GM04504 (cell line): ENCODE measurements around the gene NCF1.
"Not testable (repeated sequence)": the region's sequence is repeated elsewhere in the genome, so short reads cannot be mapped to it uniquely, and the experiment has no call there.

Experiments used
- DNase-seq: peaks from one replicate; pipeline ENCODE4 v3.0.0-alpha.2; 2012; ENCODE audit warnings: low read depth

Gene NCF1

DNA sequence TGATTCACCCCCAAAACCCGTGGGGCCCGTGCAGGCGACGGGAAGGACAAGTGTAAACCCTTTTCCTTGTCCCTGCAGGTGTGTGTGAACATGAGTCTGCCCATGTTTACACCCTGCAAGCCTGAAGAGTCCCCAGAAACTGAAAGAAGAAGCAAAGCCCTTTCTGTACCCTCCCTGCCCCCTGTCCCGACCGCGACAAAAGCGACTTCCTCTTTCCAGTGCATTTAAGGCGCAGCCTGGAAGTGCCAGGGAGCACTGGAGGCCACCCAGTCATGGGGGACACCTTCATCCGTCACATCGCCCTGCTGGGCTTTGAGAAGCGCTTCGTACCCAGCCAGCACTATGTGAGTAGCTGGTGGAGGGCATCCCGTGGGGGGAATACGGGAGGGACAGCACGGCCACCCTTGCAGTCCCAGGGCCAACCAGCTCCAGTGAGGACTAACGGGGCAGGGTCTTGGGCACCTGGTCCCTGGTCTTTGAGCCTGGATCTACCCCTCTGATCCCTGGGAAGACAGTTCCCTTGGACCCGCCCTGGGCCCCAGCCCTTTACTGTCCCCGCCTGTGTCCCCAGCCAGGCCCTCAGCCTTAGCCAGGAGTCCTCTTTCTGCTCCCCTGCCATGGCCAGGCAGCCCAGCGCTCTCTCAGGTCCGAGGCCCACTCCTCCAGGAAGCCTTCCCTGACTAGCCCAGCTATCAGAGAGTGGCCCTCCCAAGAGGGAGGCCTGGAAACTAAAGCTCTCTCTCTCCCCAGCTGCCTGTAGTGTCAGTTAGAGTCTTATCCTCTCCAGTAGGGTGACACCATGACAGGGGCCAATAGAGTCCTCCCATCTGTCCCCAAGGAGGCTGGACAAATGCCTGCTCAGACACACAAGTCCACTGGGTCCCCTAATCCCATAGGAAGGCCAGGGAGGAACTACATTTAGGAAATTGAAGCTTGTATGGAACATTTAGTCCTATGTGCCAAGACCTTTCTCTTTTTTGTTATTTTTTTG lies at the start of gene NCF1:
NCF1 (plus strand) TSS at position 252 of the 991 bp plus-strand sequence; CDS start at position 273, 21 bp downstream.
- not testable (repeated sequence) for DNase-seq

DNA sequence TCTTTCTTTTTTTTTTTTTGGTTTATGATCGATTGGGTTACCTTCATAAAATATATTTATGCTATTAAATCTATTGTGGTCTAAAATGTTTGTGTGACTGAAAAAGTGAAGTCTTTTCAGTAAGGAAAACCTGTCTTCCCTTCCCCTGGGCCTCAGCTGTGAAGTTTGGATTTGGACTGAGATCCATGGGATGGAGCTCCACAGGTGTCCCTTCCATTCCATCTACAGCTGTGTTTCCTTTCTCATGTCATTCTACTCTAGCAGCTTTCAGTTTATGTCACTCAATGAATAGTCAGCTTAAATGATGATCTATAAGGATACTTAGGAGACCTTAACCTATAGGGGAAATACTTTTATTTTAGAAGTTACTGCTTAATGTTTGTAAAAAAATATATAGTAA lies 48.0 kb upstream of the NCF1 start:
- DNase-seq: no peak

DNA sequence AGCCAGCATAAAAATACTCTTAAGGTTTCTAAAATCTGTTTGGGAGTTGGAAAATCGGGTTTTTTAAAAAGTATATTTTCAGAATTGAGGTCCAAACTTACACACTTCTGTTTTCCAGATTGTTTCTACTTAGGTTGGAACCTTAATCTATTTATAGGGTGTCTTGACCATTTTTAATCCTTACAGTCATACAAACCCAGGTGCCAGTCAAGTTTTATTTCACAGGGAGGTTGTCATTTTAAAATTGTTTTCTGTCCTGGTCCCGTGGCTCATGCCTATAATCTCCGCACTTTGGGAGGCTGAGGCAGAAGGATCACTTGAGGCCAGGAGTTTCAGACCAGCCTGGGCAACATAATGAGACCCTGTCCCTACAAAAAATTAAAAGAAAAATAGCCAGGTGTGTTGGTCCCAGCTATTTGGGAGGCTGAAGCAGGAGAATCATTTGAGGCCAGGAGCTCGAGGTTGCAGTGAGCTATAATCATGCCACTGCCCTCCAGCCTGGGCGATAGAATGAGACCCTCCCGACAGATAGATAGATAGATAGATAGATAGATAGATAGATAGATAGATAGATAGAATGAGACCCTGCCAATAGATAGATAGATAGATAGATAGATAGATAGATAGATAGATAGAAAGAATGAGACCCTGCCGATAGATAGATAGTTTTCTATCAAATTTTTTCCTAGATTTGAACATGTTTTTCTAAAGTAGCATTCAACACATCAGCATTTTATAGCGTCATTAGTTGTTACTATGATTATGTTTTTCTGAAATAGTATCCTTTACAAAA lies 47.3 kb upstream of the NCF1 start:
- DNase-seq: no peak

DNA sequence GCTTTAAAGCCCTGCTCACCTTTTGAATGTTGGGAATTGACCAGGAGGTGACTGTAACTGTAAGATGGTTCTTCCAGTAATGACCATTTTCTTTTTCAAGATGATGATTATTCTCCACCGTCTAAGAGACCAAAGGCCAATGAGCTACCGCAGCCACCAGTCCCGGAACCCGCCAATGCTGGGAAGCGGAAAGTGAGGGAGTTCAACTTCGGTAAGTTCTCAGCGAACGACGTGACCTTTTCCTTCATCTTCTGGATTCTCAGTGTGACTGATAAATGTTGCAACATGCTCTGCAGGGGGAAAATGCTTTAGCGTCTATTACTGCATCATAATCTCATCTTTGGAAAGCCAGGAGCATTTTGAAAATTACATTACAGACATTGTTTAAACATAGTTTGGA lies 45.1 kb upstream of the NCF1 start:
- DNase-seq: not testable (repeated sequence)

DNA sequence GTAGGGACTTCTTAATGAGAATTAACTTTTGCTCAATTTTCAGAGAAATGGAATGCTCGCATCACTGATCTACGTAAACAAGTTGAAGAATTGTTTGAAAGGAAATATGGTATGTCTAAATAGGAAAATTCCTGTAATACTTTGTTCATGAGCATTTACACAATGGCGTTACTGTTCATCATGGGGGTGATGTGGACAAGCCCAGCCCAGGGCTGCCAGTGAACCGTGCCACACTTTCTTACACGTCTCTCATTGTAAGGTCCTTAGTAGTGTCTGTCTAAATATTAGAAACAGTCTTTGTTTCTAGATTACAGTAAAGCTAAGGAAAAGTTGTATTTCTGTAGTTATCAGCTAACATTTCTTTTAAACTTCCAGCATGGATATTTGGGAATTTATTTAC lies 43.6 kb upstream of the NCF1 start:
- not testable (repeated sequence) for DNase-seq

DNA sequence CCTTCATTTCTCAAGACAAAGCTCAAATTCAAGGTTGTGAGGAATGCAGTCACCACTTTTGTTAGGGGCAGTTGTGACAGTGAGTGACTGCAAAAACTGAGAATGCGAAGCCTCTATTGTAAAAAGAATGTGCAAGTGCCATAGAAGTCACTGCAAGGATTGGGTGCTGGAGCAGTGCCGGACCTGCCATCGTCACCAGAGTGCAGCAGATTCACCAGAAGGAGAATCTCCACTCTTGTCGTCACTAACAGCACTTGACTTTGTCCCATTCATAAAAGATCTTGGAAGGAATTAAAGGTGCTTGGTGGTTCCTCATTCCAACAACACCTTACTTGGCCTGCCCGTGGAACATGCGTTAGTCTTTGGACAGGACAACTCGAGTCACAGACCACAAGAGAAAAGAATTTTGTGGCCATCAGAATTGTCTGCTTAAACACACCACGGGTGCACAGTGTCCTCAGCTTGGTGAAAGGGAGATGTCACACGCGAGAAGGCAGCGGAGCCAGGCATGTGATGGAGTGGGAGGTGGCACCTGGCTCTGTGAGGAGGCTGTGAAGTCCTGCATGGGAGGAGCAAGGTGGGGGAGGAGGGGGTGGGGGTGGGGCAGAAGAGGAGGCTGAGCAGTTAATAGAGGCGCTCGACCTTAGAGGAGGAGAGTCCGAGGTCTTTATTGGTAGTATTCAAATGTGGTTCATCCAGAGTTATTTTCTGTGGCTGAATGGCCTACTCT lies 33.7 kb upstream of the NCF1 start:
- not testable (repeated sequence) for DNase-seq

DNA sequence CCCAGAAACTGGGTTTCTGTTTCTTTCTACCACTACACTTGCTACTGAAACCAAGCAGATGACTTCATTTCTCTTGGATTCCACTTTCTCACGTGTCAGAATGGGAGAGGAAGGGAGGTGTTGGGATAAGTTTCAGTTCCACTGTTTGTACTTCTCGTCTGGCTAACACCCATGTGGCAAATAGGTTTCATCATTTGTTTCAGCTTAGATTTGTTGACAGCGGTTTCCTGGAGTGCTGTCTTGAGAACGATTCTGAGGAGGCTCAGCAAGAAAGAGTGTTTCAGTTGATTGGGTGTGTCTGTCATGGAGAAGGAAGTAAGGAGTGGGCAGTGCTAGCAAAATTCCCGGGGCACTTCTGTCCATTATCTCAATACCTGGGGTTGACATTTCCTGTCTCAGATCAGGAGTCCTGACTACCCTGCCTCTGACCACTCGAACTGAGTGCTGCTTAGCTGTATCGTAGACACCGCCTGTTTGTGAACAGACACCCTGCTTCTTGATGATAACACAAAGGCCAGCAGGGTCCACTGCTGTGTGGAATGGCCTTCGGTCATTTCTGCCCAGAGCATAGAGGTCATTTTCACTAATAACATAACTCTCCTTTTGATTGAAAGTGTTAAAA lies 29.8 kb upstream of the NCF1 start:
- not testable (repeated sequence) for DNase-seq

DNA sequence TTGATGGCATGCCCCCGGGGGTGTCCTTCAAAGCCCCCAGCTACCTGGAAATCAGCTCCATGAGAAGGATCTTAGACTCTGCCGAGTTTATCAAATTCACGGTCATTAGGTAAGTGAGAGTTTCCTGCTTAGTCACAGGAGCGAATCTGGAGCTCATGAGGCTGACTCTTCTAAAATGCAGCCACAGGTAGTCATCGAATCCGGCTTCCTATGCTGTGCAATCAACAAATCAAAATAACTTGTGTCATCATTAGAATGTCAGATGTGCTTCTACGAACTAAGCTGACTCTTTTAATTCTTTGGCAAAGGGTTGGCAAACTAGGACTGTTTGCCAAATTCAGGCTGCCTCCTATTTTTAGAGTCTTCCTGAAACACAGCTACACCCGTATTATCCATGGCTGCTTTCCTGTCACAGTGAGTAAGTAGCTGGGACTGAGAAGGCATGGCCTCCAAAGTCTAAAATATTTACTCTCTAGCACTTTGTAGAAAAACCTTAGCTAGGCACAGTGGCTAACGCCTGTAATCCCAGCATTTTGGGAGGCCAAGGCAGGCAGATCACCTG lies 19.8 kb upstream of the NCF1 start:
- not testable (repeated sequence) for DNase-seq

DNA sequence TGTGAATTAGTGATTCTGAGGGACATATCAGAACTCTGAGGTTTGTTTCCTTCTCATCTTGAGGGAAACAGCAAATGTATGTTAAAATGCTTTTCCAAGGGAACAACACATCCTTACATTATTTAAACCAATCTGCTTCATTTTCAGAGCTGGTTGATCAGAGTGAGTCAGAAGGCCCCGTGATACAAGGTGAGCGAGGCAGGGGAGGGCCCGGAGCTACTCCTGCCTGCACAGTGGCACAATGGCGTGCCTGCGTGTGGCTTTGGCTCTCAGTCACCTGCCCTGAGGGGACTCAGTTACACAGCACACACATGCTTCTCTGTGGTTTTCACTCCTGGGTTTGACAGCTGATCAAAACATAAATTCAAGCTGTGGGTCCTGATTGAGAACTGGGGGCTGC lies 17.1 kb upstream of the NCF1 start:
- DNase-seq: not testable (repeated sequence)

DNA sequence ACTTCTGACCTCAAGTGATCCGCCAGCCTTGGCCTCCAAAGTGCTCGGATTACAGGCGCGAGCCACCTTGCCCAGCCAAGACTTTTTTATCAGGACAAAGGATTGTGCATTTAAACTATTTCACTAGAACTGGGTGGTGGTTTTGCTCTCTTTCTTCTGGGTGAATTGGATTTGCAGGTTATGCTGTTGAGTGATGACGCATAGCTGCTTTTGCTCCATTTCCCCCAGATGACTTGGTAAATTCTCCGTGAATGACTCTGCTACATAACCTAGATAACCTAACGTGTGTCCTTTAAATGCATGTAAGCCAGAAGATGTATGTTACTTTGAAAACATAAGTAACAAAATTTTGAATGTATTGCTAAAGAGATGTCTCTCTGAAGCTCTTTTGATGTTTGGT lies 15.5 kb upstream of the NCF1 start:
- not testable (repeated sequence) for DNase-seq

DNA sequence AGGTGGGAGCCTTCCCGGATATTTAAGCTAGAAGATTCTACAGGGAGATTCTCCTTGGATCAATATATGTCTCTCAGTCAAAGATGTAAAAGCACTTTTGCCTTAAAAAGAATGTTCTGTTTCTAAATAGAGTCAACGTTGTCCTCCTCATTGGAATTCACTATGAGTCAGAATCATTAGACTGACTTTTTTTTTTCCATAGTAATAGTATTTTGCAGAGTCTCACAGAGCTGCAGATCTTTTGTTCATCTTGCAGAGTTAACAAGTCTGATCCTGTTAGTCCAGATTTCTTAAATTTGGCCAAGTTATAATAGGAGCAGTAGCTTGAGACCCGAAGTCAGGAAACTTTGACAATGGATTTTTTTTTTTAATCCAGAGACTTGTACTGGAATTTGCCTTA lies 14.8 kb upstream of the NCF1 start:
- DNase-seq: not testable (repeated sequence)

DNA sequence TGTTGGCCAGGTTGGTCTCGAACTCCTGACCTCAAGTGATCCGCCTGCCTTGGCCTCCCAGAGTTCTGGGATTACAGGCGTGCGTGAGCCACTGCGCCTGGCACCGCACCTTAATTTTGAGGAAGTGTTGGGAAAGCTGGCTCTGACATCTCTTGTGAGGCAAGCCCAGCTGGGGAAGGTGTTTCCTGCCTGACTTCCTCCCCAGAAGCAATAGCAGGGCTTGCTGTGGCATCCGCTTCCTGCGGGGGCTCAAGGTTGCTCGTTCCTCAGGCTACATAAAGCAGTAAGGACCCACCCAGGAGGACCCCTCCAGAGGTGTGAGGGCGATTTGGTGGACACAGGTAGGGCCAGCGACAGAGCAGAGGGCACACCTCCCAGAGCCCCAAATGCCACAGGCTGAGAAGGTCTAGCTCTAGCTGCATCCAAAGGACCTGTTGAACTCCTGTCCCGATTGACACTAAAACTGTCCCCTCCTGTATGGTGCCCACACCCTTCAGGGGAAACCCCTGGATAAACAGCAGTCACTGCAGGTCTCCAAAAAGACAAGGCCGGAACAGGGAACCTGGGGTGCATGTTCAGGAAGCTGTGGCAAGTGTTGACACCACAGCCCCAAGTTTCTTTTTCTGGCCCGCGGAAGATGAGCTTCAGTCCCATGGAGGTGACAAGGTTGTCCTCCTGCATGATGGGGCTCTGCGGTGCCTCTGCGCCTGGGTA lies 8.4 kb upstream of the NCF1 start:
- DNase-seq: not testable (repeated sequence)

DNA sequence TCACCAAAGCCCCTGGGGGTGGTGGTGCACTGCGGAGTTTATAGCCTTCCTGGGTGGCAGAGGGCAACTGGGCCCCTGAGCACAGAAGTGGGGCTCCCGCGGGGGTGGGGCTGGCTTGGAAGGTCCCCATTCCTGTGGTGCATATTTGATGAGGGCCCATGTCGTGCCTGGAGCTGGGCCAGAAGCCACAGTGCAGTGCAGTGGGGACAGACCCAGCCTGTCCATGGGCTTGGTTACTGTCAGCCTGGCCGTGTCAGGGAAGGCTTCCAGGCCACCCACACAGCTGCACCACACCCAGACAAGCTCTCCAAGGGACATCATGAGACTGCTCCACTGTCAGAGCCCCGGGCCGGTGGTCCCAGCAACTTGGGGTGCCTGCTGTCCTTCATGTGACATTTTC lies 7.3 kb upstream of the NCF1 start:
- not testable (repeated sequence) for DNase-seq

DNA sequence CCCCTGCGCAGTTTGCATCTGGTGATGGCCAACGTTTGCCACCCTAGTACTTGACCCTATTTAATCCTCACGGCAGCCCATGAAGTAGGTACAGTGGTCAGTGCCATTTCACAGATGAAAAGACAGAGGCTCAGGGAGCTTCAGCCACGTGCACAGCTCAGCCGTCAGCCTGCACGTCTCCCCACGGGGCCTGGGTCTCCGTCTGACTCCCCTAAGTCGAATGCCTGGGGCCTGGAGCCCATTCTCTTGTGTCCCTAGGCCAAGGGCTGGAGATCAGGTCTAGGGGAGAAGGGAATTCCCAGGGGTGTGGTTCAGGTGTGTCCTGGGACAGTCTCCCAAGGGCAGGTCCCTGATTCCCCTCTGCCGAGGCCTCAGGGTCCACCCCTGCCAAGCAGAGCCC lies 6.8 kb upstream of the NCF1 start:
- not testable (repeated sequence) for DNase-seq

DNA sequence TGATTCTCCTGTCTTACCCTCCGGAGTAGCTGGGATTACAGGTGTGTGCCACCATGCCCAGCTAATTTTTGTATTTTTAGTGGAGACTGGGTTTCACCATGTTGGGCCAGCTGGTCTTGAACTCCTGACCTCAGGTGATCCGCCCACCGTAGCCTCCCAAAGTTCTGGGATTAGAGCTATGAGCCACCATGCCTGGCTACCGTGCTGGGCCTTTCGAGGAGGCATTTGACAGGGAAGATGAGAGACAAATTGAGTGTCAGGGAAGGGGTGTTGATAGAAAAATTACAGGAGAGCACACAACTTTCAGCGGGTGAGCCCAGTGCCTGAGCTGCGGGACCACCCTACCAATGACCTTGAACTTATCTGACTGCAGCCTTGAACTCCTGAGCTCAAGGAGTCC lies 3.7 kb upstream of the NCF1 start:
- not testable (repeated sequence) for DNase-seq

DNA sequence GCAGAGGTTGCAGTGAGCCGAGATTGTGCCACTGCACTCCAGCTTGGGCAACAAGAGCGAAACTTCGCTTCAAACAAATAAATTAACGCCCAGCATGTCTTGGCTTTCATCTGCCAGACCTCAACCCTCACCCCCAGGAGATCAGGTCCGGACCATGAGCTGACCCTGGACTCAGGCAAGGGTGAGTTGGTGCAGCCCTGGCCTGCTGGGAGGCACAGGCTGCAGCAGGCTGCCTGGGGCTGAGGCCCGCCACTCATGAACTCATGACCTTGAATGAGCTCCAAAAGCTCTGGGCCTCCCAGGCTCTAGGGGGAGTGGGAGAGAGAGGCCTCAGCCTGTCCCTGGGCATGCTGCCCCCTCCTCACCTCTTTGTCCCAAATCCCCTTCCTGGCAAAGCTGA lies 1.7 kb upstream of the NCF1 start:
- DNase-seq: not testable (repeated sequence)

DNA sequence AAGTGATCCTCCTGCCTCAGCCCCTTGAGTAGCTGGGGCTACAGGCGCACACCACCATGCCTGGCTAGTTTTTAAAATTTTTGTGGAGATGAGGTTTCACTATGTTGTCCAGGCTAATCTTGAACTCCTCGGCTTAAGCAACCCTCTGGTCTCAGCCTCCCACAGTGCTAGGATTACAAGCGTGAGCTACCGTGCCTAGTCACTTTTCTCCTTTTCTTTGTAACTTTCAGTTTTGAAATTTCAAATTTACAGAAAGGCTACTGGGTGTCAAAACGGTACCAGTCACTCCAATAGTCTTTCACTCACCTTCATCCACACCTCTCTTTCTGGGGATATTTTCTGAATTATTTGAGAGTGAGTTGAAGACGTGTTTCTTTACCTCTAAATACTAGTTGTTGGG lies 1.3 kb downstream of the NCF1 start:
- DNase-seq: not testable (repeated sequence)

DNA sequence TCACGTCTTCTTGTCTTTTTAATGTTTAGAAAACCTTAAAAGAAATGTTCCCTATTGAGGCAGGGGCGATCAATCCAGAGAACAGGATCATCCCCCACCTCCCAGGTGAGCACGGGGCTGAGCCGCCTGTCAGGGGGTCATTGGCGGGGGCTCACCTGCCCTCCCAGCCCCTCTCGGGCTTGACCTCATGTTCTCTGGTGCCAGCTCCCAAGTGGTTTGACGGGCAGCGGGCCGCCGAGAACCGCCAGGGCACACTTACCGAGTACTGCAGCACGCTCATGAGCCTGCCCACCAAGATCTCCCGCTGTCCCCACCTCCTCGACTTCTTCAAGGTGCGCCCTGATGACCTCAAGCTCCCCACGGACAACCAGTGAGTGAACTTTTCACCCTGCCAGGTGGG lies 5.2 kb downstream of the NCF1 start:
- DNase-seq: not testable (repeated sequence)

DNA sequence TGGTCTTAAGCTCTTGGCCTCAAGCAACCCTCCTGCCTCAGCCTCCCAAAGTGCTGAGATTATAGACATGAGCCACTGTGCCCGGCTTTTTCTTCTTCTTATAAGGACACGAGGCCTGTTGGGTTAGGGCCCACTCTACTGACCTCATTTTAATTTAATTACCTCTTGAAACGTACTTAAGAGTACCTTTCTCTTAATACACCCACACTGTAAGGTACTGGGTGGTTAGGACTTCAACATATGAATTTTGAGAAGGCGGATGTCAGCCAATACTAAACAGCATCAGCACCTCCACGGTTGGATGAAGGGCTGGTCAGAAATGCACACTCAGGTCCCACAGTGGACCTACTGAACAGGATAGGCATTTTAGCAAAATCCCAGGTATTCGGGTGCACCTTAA lies 7.9 kb downstream of the NCF1 start:
- not testable (repeated sequence) for DNase-seq

DNA sequence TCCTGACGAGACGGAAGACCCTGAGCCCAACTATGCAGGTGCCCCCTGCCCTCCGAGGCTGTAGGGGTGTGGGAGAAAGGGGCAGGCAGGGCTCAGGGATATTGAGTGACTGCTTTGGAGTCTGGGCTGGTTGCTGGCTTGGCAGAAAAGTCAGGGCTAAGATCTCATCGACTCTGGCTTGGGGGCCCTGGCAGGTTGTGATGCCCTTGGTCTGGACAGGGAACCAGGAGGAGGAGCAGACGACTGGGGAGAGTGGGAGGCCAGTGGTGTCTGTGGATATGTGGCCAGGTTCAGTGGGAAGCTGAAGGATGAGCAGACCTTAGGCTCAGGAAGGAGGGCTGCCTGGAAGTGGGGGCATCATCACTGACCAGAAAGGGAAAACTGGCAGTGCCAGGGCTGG lies 9.8 kb downstream of the NCF1 start:
- not testable (repeated sequence) for DNase-seq
